A549 (cell line): Measurements from ENCODE around the gene TMEM74B.

ENCODE experiments used
- FOSL2 ChIP-seq, 2 experiments: fragments of 450-650 bp in 1 of 2; fragments of >200 bp in 1 of 2; sonication (Bioruptor Twin) in 1 of 2; formaldehyde crosslinking; IDR thresholded peaks; 2 replicates each; pipeline versions ENCODE4 v1.5.0 to v1.6.1; 2016 to 2020; ENCODE audit warnings: mild to moderate bottlenecking in 1 of 2, moderate library complexity in 1 of 2
- SREBF2 ChIP-seq: fragments of 450-650 bp; IDR thresholded peaks from 2 replicates; pipeline ENCODE4 v1.6.1; 2014; ENCODE audit warnings: mild to moderate bottlenecking, moderate library complexity
- ZFP36 ChIP-seq: fragments of 450-650 bp; IDR thresholded peaks from 2 replicates; pipeline ENCODE4 v1.6.1; 2014; ENCODE audit warnings: borderline replicate concordance; ENCODE audit not compliant: partially characterized antibody
- TF ChIP-seq, protein P1 (sequence below): fragments of >200 bp; sonication (Bioruptor Twin); formaldehyde crosslinking; IDR thresholded peaks from 3 replicates; pipeline ENCODE4 v1.5.1; 2016

DNA sequence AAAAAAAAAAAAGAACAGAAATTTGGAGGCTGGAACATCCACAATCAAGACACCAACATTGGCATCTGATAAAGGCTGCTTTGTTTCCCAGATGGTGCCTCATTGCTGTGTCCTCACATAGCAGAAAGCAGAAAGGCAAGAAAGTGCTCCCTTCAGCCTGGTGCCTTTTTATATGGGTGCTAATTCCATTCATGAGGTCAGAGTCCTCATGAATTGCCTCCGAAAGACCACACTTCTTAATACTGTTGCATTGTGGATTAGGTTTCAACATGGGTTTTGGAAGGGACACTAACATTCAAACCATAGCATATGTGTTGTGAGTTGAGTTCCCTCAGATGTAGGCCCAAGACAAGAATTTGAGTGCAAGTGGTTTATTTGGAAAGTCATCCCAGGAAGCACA lies 10.4 kb upstream of the TMEM74B start:
- no peak for TF ChIP-seq ZFP36
- TF ChIP-seq, protein P1, sequence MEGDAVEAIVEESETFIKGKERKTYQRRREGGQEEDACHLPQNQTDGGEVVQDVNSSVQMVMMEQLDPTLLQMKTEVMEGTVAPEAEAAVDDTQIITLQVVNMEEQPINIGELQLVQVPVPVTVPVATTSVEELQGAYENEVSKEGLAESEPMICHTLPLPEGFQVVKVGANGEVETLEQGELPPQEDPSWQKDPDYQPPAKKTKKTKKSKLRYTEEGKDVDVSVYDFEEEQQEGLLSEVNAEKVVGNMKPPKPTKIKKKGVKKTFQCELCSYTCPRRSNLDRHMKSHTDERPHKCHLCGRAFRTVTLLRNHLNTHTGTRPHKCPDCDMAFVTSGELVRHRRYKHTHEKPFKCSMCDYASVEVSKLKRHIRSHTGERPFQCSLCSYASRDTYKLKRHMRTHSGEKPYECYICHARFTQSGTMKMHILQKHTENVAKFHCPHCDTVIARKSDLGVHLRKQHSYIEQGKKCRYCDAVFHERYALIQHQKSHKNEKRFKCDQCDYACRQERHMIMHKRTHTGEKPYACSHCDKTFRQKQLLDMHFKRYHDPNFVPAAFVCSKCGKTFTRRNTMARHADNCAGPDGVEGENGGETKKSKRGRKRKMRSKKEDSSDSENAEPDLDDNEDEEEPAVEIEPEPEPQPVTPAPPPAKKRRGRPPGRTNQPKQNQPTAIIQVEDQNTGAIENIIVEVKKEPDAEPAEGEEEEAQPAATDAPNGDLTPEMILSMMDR, result no peak
- TF ChIP-seq FOSL2 (IDR thresholded peaks at IDR 0.05), result no peak
- TF ChIP-seq FOSL2 (CRISPR knock-in tag; IDR thresholded peaks at IDR 0.05), result no peak
- TF ChIP-seq SREBF2, result no peak
